CD1c-positive myeloid dendritic cell (primary cell): Measurements from ENCODE around the gene KBTBD3.

Experiments used
- DNase-seq: peaks from one replicate; pipeline ENCODE4 v3.0.0-alpha.2; 2016; ENCODE audit errors: extremely low spot score

The KBTBD3 gene

GRCh38 chr11:106076919-106077608, at the start of gene KBTBD3:
TSS of gene KBTBD3 (minus strand) at chr11:106077347. CDS start at chr11:106059097, 18,250 bp downstream.
- peak; percentile 99 for DNase-seq

- DNase-seq = no peak
Observed at GRCh38 chr11:106121570-106122320, 44.6 kb upstream of the KBTBD3 start.

GRCh38 chr11:106105986-106106385, 28.8 kb upstream of the KBTBD3 start:
- no peak for DNase-seq

- no peak for DNase-seq
Observed at GRCh38 chr11:106101819-106102218, 24.7 kb upstream of the KBTBD3 start.

GRCh38 chr11:106101370-106101769, 24.2 kb upstream of the KBTBD3 start:
- no peak for DNase-seq

GRCh38 chr11:106098893-106099553, 21.9 kb upstream of the KBTBD3 start:
- no peak for DNase-seq

GRCh38 chr11:106092446-106092845, 15.3 kb upstream of the KBTBD3 start:
- DNase-seq = no peak

GRCh38 chr11:106091480-106092123, 14.5 kb upstream of the KBTBD3 start:
- DNase-seq = no peak

GRCh38 chr11:106088896-106089295, 11.7 kb upstream of the KBTBD3 start:
- DNase-seq = no peak

- DNase-seq = peak; percentile 60
Observed at GRCh38 chr11:106087815-106088435, 10.8 kb upstream of the KBTBD3 start.

- no peak for DNase-seq
Observed at GRCh38 chr11:106086850-106087249, 9.7 kb upstream of the KBTBD3 start.

- no peak for DNase-seq
Observed at GRCh38 chr11:106086135-106086534, 9.0 kb upstream of the KBTBD3 start.

- DNase-seq = no peak
Observed at GRCh38 chr11:106082096-106082495, 4.9 kb upstream of the KBTBD3 start.

GRCh38 chr11:106077609-106078455, 685 bp upstream of the KBTBD3 start, which contains the start of gene AASDHPPT:
TSS of gene AASDHPPT (plus strand) at chr11:106077662. CDS start at chr11:106077711, 49 bp downstream.
- DNase-seq = peak; percentile 21

- peak; percentile 3 for DNase-seq
Observed at GRCh38 chr11:106076171-106076918, 802 bp downstream of the KBTBD3 start.

GRCh38 chr11:106072804-106073203, 4.3 kb downstream of the KBTBD3 start:
- no peak for DNase-seq

GRCh38 chr11:106070606-106071005, 6.5 kb downstream of the KBTBD3 start:
- no peak for DNase-seq

- no peak for DNase-seq
Observed at GRCh38 chr11:106063009-106063408, 14.1 kb downstream of the KBTBD3 start.

- DNase-seq = no peak
Observed at GRCh38 chr11:106061954-106062949, 14.9 kb downstream of the KBTBD3 start.
